Fibroblast of the conjunctiva (primary cell): Measurements from ENCODE around the gene FUT6.
"Not testable (repeated sequence)": the region's sequence is repeated elsewhere in the genome, so short reads cannot be mapped to it uniquely, and the experiment has no call there.

Experiments
- DNase-seq: peaks from one replicate; pipeline ENCODE4 v3.0.0-alpha.2; 2010; ENCODE audit warnings: low read depth

The FUT6 gene

DNA sequence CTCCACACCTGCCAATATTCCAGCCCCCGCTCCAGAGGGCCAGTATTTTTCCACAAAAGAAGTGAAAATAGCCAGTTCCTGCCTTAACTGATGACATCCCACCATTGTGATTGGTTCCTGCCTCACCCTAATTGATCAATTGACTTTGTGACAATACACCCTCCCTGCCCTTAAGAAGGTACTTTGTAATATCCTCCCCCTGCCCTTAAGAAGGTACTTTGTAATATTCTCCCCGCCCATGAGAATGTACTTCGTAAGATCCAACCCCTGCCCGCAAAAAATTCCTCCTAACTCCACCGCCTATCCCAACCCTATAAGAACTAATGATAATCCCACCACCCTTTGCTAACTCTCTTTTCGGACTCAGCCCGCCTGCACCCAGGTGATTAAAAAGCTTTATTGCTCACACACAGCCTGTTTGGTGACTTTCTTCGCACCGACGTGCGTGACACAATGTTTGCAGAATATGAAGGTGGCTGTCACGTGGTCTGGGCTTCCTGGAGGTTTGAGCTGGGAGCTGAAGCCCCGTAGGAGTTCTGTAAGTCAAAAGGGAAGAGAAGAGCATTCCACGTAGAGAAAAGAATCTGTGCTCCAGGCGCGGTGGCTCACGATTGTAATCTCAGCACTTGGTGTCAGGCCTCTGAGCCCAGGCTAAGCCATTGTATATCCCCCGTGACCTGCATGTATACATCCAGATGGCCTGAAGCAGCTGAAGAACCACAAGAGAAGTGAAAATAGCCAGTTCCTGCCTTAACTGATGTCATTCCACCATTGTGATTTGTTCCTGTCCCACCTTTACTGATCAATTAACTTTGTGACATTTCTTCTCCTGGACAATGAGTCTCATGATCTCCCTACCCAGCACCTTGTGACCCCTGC, 17.9 kb upstream of the FUT6 start:
- DNase-seq = no peak

DNA sequence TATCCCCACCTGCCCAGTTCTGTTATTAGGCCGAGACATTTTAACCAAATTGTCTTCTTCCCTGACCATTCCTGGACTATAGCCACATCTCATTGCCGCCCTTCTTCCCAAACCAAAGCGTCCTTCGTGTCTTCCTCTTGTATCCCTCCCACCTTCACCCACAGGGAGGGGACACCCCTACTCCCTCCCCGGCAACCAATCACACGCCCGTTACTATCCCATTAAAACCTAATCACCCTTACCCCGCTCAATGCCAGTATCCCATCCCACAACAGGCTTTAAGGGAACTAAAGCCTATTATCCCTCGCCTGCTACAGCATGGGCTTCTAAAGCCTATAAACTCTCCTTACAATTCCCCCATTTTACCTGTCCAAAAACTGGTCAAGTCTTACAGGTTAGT, 15.6 kb upstream of the FUT6 start:
- DNase-seq = not testable (repeated sequence)

- DNase-seq = not testable (repeated sequence)
Measured at GRCh38 chr19:5854121-5854520, 14.6 kb upstream of the FUT6 start.

- DNase-seq = no peak
Measured at GRCh38 chr19:5851302-5851701, 11.8 kb upstream of the FUT6 start, which contains the start of gene FUT3. Gene FUT3, minus strand, starts transcription at chr19:5851449.

DNA sequence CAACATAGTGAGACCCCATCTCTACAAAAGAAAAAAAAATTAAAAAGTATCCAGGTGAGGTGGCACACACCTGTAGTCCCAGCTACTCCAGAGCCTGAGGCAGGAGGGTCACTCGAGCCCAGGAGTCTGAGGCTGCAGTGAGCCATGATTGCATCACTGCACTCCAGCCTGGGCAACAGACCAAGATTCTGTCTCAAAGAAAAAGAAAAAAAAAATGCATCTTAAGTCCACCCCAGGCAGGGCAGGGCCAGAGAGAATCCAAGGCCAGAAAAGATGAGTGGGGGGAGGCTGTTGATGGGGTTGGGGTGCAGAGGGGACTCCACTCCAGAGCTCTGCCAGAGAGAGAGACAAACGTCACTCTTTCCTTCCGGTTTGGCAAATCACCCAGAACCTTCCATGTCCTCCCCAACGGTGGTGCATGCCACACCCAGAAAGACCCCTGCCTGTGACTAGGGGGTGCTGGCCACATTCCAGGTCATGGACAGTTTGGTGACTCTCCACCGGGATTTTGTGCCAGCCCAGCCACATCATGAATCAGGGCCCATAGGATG, 11.3 kb upstream of the FUT6 start:
- DNase-seq = peak; percentile 60

DNA sequence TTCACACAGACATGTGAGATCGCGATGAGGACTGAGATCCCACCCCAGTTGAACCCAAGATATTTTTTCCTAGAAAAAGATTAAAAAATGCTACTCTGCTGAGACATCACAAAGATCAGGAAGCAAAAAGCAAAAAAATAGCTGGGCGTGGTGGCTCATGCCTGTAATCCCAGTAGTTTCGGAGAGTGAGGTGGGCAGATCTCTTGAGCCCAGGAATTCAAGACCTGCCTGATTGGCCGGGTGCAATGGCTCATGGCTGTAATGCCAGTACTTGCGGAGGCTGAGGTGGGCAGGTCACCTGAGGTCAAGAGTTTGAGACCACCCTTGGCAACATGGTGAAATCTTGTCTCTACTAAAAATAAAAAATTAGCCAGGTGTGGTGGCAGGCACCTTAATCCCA, 10.7 kb upstream of the FUT6 start:
- no peak for DNase-seq

DNA sequence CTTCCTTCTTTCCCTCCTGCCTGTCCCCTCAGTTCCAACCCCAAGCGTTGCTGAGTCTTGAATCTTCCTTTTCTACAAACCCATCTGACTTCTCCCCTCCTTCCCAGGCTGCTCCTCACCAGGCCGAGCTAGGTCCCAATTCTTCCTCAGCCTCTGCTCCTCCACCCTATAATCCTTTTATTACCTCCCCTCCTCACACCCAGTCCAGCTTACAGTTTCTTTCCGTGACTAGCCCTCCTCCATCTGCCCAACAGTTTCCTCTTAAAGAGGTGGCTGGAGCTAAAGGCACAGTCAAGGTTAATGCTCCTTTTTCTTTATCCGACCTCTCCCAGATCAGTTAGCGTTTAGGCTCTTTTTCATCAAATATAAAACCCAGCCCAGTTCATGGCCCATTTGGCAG, 9.1 kb upstream of the FUT6 start:
- not testable (repeated sequence) for DNase-seq

GRCh38 chr19:5847846-5848245, 8.3 kb upstream of the FUT6 start:
- DNase-seq = not testable (repeated sequence)

DNA sequence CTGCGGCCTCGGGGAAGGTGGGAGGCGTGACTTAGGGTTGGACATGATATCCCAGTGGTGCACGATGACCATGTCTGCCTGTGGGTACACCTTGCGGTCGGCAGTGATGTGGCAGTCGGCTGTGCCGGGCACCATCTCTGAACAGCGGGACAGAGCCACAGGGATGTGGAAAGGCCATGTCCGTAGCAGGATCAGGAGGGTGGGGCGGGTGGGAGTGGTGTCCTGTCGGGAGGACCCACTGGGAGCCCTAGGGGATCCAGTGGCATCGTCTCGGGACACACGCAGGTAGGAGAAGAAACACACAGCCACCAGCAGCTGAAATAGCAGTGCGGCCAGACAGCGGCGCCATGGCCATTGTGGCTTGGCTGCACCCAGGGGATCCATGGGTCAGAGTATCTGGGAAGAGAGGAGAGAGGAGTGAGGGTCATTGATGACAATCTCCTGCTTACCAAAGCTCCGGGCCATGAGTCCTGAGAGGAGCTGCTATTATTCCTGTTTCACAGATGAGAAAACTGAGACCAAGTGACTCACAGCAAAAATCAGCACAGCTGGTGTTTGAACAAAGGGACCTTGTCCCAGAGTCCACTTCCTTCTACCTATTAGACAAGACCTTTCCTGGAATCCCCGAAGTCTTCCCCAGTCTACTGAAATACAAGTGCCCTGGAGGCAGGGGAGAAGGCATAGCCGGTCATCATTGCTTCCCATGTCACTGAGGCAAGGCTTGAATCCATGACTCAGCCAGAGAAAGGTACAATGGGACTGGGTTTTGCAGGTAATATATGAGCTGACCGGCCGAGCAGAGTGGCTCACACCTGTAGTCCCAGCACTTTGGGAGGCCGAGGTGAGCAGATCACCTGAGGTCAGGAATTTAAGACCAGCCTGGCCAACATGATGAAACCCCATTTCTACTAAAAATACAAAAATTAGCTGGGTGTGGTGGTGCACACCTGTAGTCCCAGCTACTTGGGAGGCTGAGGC, 5.2 kb upstream of the FUT6 start:
- no peak for DNase-seq

- DNase-seq = no peak
Measured at GRCh38 chr19:5843295-5843927, 3.9 kb upstream of the FUT6 start.

DNA sequence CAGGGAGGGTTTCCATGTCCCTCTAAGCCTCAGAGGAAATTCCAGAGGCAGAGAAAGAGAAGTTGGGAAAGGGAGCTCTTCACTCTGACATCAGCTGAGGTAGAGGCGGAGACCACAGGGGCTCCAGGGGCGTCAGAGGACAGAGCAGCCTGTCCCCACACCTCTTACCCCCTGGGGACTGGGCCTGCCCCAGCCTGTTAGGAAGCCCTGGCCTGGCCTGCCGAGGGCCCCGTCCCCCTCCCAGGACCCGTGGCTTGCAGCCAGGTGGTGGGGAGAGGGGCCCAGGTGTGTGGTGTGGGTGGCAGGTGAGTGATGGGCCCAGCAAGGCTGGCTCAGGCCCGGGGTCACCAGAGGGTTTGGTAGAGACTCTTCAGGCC, 2.2 kb upstream of the FUT6 start:
- not testable (repeated sequence) for DNase-seq

DNA sequence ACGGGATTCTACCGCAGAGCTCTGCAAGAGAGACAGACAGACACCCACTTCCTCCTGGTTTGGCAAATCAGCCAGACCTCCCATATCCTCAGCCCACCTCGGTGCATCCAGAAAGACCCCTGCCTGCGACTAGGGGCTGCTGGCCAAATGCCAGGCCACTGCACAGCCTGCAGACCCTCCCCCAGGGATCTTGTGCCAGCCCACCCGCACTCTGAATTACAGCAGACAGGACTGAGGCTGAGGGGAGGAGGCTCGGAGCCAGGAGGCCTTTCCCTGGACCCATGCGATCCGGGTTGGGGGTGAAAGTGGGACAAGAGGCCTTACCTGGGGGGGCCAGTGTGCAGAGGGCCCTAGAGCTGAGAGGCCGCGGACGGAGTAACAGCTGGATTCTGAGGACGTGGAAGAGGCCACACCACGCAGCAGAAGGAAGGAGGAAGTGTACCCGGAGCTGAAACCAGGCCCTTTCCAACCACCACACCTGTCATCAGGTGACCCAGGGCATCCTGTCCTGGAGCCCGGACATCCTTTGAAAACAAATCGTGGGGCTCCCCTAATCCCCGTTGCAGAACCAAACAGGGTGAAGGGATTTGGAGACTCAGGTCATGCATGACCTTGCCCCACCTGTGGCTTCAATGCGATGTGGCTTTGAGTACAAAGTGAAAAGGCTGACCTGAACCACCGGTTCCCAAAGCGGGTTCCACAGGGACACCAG, 993 bp downstream of the FUT6 start:
- no peak for DNase-seq

DNA sequence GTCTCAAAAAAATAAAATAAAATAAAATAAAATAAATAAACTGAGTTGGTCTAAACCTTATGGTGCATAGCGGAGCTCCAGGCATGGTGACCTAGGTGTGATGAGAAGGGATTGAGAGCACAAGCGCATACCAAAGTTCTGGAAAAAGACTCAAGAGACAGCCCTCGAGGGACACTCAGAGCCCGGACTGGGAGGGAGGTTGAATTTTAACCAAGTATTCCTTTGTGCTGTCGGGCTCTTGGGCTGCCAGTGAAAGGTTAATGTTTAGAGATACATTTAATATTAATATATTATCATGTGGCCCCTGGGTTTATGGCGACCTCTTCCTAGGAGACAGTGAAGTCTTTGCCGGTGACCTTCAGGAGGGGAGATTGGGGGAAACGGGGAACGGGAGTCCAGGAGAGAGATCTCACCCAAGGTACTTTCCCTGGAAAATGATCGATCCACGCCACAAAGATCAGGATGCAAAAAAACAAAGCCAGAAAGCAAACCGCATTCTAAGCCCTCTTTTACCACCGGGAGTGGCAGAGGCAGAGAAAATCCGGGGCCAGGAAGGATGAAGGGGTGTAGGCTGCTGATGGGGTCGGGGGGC, 1.6 kb downstream of the FUT6 start:
- DNase-seq = no peak

- no peak for DNase-seq
Measured at GRCh38 chr19:5832527-5833216, 6.8 kb downstream of the FUT6 start.

- DNase-seq = no peak
Measured at GRCh38 chr19:5832061-5832460, 7.4 kb downstream of the FUT6 start.

GRCh38 chr19:5831159-5831558, 8.3 kb downstream of the FUT6 start:
- no peak for DNase-seq

DNA sequence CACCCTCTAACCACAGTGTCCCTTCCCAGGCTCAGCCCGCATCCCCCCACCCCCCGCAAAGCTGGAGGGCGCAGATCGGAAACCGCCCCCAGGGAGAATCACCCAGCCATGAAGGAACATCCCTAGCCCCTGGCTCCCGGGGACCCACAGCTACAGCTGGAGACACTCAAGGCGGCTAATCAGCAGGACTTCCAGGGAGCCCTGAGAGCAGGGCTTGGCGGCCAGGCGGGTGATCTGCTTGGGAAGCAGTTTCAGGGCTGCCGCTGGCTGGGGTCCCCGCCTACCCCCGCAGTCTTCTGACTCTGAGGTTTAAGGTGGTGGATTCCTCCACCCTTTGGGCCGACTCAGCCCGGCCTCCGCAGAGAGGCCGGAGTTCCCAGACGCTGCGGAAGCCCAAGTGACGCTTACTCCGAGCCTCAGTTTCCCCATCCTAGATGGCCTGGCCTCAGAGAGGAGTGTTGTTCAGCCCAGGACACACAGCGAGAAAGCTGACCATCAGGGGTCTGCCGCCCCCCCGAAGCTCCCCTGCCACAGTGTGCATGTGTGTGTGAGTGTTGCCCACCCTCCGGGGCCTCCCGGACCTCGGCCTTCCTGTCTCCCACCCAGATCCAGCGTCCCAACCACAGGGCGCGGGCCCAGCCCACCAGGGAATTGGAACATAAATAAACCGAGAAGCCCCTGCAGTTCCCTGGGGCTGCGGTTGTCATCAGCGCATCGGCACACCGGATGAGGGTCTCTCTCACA, 9.8 kb downstream of the FUT6 start:
- DNase-seq = no peak

DNA sequence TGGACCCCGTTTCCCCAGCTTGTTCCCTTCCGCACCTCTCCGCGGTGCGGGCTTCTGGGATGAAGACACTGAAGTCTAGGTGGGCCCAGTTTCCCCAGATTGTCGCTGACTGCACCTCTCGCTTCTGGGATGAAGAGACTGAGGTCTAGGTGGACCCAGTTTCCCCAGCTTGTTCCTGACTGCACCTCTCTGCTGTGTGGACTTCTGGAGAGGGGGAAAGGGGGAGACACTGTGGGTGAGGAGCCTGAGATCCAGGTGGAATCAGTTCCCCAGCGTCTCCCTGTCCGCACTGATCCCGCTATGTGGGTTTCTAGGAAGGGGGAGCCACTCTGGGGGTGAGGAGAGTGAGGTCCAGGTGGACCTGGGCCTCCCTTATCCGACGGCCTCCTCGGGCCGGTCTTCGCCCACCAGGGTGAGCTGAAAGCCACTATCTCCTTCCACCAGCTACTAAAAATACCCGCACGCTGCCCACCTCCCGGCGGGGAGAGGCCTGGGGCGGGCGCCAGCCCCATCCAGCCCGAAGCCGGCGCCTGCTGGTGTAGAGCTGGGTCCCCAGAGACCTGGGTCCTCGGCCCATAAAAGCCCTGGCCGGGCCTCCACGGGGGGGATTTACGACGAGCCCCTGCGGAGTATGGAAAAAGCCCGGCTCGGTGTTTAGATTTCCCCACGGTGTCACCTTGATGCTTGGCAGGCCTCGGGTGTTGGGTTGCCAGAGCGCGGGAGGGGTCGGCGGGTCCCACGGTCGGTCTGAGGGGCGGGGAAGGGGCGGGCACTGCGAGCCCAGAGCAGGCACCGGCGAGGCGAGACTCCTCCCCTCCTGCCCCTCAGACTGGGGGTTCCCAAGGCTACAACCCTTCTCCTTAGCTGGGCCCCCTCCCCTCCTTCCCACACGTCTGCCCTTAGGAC, 10.6 kb downstream of the FUT6 start:
- DNase-seq = no peak
